ENCODE results near the gene ZNF326.

The ZNF326 gene

DNA sequence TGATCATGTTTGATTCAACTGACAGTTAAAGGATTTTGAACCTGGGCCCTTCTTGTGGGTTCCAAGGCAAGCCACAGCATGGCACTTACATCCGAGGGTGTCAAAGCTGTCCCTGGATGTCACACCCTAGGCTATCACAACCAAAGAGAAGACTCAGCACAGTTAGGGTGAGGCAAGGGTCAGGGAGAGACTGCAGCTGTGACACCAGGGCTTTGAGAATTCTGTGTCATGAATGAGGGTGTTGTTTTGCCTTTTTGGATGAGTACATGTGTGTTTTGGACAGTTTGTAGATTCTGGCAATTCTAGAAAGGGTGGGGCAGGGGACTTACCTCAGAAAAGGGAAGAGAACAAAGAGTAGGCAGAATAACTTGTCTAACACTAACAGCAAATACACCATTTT is 37.8 kb upstream of the ZNF326 start:
- DNase-seq (ENCODE audit: low read depth), result no peak
- no peak overlapping the region for H3K4me3 ChIP-seq (ENCODE audit: control insufficient read depth, low read depth, low read length)
- TF ChIP-seq, protein P1, sequence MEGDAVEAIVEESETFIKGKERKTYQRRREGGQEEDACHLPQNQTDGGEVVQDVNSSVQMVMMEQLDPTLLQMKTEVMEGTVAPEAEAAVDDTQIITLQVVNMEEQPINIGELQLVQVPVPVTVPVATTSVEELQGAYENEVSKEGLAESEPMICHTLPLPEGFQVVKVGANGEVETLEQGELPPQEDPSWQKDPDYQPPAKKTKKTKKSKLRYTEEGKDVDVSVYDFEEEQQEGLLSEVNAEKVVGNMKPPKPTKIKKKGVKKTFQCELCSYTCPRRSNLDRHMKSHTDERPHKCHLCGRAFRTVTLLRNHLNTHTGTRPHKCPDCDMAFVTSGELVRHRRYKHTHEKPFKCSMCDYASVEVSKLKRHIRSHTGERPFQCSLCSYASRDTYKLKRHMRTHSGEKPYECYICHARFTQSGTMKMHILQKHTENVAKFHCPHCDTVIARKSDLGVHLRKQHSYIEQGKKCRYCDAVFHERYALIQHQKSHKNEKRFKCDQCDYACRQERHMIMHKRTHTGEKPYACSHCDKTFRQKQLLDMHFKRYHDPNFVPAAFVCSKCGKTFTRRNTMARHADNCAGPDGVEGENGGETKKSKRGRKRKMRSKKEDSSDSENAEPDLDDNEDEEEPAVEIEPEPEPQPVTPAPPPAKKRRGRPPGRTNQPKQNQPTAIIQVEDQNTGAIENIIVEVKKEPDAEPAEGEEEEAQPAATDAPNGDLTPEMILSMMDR (conservative IDR thresholded peaks at IDR 0.05; ENCODE audit: control insufficient read depth, insufficient read depth, low read depth, low read length), result no peak

DNA sequence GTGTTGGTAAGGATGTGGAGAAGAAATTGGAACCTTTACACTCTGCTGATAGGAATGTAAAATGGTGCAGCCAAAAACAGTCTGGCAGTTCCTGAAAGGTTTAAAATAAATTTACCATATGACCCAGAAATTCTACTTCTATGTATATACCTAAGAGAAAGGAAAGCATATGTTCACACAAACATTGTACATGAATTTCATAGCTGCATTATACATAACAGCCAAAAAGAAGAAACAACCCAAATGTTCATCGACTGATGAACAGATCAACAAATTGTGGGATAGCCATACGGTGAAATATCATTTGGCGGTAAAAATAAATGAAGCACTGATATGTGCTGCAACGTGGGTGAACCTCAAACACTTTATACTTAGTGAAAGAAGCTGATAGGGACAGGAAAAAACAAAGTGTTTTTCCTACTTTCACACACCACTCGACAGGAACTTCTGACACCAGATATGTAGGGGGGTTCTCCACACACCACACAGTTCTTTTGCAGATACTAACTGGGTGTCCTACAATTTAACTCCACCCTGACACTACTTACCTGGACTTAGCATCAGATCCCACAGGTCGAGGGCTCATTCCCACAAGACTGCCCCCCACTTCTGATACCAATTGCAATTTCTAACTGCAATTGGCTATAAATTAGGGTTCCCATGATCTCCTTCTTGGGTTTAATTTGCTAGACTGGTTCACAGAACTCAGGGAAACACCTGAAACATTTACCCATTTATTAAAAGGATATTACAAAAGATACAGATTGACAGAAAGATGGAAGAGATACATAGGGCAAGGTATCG is 35.9 kb upstream of the ZNF326 start:
- TF ChIP-seq, protein P1 (conservative IDR thresholded peaks at IDR 0.05; ENCODE audit: control insufficient read depth, insufficient read depth, low read depth, low read length), result no peak
- H3K4me3 ChIP-seq (ENCODE audit: control insufficient read depth, low read depth, low read length), result no peak overlapping the region
- DNase-seq (ENCODE audit: low read depth), result no peak

DNA sequence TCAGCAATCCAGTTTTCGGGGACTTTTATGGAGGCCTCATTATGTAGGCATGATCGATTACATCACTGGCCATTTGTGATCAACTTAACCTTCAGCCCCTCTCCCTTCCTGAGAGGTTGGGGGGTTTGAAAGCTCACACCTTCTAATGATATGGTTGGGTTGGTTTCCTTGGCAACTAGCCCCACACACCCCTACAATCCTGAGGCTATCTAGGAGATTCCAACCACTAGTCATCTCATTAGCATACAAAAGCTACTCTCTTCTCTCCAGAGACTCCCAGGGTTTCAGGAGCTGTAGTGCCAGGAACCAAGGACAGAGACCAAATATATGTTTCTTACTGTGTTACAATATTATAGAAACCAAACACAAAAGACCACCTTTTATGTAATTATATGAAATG is 35.2 kb upstream of the ZNF326 start:
- no peak for DNase-seq (ENCODE audit: low read depth)
- TF ChIP-seq, protein P1 (conservative IDR thresholded peaks at IDR 0.05; ENCODE audit: control insufficient read depth, insufficient read depth, low read depth, low read length), result no peak
- no peak overlapping the region for H3K4me3 ChIP-seq (ENCODE audit: control insufficient read depth, low read depth, low read length)

DNA sequence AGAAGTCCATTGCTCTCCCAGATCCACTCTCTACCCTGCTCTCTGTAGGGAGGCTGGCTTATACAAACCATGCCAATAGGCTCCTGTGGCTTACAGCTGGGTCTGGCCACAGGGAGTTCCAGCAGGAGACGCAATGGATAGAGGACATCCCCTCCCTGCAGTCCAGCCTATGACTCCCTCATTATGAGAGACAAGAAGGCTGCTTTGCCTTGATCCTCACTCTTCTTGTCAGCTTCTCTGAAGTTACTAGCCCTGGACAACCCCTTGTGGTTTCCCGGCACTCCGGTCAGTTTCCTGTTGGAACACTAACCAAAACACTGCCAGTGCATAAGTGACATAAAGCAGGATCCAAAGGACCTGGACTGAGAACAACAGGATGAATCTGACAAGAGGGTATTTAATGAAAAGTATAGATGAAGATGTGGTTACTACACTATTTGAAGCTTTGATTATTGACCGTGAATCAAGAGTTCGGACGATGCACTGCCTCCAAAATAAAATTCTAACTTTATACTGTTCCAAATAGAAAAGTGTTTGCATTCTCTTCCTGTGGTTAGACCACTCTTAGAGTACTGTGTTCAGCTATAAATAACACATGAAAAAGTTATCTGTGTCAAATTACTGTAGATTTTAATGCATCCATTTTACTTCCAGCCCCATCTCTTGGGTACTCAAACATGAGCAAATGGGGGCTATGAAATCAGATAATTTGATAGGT is 32.7 kb upstream of the ZNF326 start:
- no peak overlapping the region for H3K4me3 ChIP-seq (ENCODE audit: control insufficient read depth, low read depth, low read length)
- DNase-seq (ENCODE audit: low read depth), result no peak
- TF ChIP-seq, protein P1 (conservative IDR thresholded peaks at IDR 0.05; ENCODE audit: control insufficient read depth, insufficient read depth, low read depth, low read length), result no peak

DNA sequence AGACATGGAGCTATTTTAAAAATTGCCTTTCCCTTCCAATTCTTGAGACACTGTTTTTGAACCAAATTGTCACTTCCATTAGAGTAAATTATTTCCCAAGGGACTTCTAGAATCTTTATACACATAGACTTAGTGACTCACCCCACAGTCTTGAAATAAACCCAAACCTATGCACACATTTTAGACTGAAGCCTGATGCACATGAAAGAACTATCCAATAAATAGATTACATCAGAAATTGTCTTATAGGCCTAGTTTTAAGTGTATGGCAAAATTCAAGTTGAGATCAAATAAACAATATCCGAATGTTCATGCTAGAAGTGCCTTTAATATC is 32.2 kb upstream of the ZNF326 start:
- peak; percentile 26 for DNase-seq (ENCODE audit: low read depth)

DNA sequence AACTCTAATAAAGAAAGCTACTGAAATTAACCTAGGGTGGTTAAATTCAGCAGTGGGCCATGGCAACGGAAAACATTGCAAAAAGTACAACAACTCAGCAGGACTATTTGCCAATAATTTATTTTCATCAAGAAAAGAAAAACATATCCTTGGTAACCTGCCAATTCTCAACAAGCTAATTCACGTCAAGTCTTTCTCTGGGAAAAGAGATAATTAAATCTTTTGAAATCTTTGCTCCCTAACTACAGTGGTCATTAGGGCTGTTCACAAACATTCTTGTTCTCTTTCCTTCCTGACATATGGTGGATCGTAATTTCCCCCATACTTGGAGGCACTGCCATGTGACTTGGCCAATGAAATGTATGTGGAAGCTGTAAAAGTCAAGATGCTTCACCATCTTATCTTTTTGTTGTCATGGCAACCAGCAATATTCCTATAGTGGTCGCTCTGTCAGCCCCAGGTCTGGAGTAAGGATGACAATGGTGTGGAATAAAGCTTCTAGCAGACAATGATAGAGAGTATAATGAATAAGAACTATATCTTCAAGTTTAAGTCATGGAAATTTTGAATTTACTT is 29.6 kb upstream of the ZNF326 start:
- DNase-seq (ENCODE audit: low read depth), result no peak
- TF ChIP-seq, protein P1 (conservative IDR thresholded peaks at IDR 0.05; ENCODE audit: control insufficient read depth, insufficient read depth, low read depth, low read length), result no peak
- H3K4me3 ChIP-seq (ENCODE audit: control insufficient read depth, low read depth, low read length), result no peak overlapping the region

More for the DNA sequence above, 32.2 kb upstream of the ZNF326 start:
- H3K4me3 ChIP-seq (ENCODE audit: control insufficient read depth, low read depth, low read length), result no peak overlapping the region
- TF ChIP-seq, protein P1 (conservative IDR thresholded peaks at IDR 0.05; ENCODE audit: control insufficient read depth, insufficient read depth, low read depth, low read length), result no peak
